Natural killer cell (primary cell): ENCODE measurements around the gene DHX57. TPM values are rescaled to one million over a fixed set of nuclear protein-coding genes. Genes with fewer than 3 reads are reported as not detected.

ENCODE experiments used
- ATAC-seq, 3 donors: fragments of 150-1000 bp in 2 of 3; fragments of 200-7000 bp in 1 of 3; cut with Tn5 transposase; 1 replicate in 1 of 3; 2 replicates in 2 of 3; pipeline ENCODE4 v1.10.0; 2021; ENCODE audit warnings: mild to moderate bottlenecking in 2 of 3, moderate library complexity in 2 of 3
- DNase-seq, 2 donors: peaks; one replicate each; pipeline versions ENCODE4 v3.0.0 to v3.0.0-alpha.2; 2013 to 2021; ENCODE audit warnings: mixed read lengths in 1 of 2
- H3K27ac ChIP-seq: one replicate; pipeline ENCODE4 v1.5.1; 2013; ENCODE audit warnings: mild to moderate bottlenecking, low read length
- H3K27me3 ChIP-seq: one replicate; pipeline ENCODE4 v1.6.1; 2013; ENCODE audit warnings: low read length; ENCODE audit not compliant: control insufficient read depth, insufficient read depth
- H3K36me3 ChIP-seq: one replicate; pipeline ENCODE4 v1.6.1; 2013; ENCODE audit warnings: low read length; ENCODE audit not compliant: control insufficient read depth, insufficient read depth
- H3K4me1 ChIP-seq: one replicate; pipeline ENCODE4 v1.6.1; 2013; ENCODE audit warnings: low read length; ENCODE audit not compliant: control insufficient read depth, insufficient read depth
- H3K4me3 ChIP-seq: one replicate; pipeline ENCODE4 v1.5.1; 2013; ENCODE audit warnings: low read length
- H3K9me3 ChIP-seq: one replicate; pipeline ENCODE4 v1.6.1; 2013; ENCODE audit warnings: low read length; ENCODE audit not compliant: control insufficient read depth, insufficient read depth
- H3K27ac Mint-ChIP-seq, 2 donors: one replicate each; pipeline ENCODE4 v1.8.0; 2022; ENCODE audit warnings: mild to moderate bottlenecking in 2 of 2, mixed read lengths in 2 of 2, moderate library complexity in 1 of 2
- H3K27me3 Mint-ChIP-seq, 2 donors: one replicate each; pipeline ENCODE4 v1.8.0; 2022; ENCODE audit warnings: low read depth in 2 of 2, mixed read lengths in 2 of 2
- H3K36me3 Mint-ChIP-seq: one replicate; pipeline ENCODE4 v1.8.0; 2022; ENCODE audit warnings: mixed read lengths
- H3K4me1 Mint-ChIP-seq, 2 donors: one replicate each; pipeline ENCODE4 v1.8.0; 2022; ENCODE audit warnings: mixed read lengths in 2 of 2
- H3K4me3 Mint-ChIP-seq: one replicate; pipeline ENCODE4 v1.8.0; 2022; ENCODE audit warnings: mild to moderate bottlenecking, moderate library complexity, mixed read lengths
- H3K9me3 Mint-ChIP-seq, 2 donors: one replicate each; pipeline ENCODE4 v1.8.0; 2022; ENCODE audit warnings: mixed read lengths in 2 of 2
- WGBS: methylation state at CpG from one replicate; pipeline ENCODE4 v1.1.7; 2013; ENCODE audit warnings: missing lambda C conversion rate; ENCODE audit not compliant: insufficient coverage; 5-methylcytosine and 5-hydroxymethylcytosine counted together
- intact Hi-C: fragments of 100-400 bp; cut with micrococcal nuclease; formaldehyde crosslinking; loops from one replicate; pipeline ENCODE4 v1.14.2; 2022
- total RNA-seq, 4 donors: library from RNA; stranded (reverse); fragments of 120-200 nt in 1 of 4; gene quantifications; one replicate each; pipeline versions ENCODE4 v1.2.3 to v1.2.4, GENCODE V29; 2013 to 2022
- TF ChIP-seq, protein P1 (sequence below): fragments of 200-600 bp; IDR thresholded peaks from one replicate; pipeline ENCODE4 v1.8.0; 2022; ENCODE audit warnings: antibody characterized with exemption

DHX57 gene
- total RNA-seq, 3 donors from 2014 or later (not counting 1 experiment from before 2014, with no cell fraction given), result 12.8 to 21.9 (median 18.5) TPM

DNA sequence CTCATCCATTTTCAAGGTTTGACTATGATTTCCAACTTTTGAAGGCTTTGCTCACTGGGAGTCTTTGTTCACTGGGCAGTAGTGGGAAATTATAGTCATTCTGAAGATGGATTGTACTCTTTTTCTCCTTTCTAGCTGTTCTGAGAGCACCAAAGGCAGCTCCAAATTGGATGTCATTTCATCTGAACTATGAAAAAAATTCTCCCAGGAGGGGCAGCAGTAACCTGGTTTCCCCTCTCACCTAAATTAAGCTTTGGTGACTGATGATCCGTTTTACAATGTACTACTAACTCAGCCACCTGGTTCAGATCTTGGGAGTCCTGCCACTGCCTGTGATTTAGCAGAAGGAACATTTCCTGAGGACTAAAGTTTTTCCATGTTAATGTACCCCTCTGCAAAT is 31.5 kb upstream of the DHX57 start:
- no peaks in the 10 kb centered on the region for H3K9me3 ChIP-seq
- no peaks in the 10 kb centered on the region for H3K4me1 Mint-ChIP-seq
- no peaks in the 10 kb centered on the region for H3K36me3 Mint-ChIP-seq
- no peaks in the 10 kb centered on the region for H3K36me3 ChIP-seq
- H3K4me3 ChIP-seq, result no peak overlapping the region
- no peak overlapping the region for H3K27ac ChIP-seq
- no peak overlapping the region for H3K4me3 Mint-ChIP-seq
- no peaks in the 10 kb centered on the region for H3K9me3 Mint-ChIP-seq
- 75% methylated on average over 1 of the region's 1 CpG for WGBS
- no peak overlapping the region for H3K27ac Mint-ChIP-seq
- ATAC-seq, result no peak
- no peak for DNase-seq
- TF ChIP-seq, protein P1, sequence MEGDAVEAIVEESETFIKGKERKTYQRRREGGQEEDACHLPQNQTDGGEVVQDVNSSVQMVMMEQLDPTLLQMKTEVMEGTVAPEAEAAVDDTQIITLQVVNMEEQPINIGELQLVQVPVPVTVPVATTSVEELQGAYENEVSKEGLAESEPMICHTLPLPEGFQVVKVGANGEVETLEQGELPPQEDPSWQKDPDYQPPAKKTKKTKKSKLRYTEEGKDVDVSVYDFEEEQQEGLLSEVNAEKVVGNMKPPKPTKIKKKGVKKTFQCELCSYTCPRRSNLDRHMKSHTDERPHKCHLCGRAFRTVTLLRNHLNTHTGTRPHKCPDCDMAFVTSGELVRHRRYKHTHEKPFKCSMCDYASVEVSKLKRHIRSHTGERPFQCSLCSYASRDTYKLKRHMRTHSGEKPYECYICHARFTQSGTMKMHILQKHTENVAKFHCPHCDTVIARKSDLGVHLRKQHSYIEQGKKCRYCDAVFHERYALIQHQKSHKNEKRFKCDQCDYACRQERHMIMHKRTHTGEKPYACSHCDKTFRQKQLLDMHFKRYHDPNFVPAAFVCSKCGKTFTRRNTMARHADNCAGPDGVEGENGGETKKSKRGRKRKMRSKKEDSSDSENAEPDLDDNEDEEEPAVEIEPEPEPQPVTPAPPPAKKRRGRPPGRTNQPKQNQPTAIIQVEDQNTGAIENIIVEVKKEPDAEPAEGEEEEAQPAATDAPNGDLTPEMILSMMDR, result no peak
- H3K27me3 ChIP-seq, result no peaks in the 10 kb centered on the region
- H3K4me1 ChIP-seq, result no peaks in the 10 kb centered on the region
- intact Hi-C loops, result no loop called here
- H3K27me3 Mint-ChIP-seq, result no peaks in the 10 kb centered on the region

DNA sequence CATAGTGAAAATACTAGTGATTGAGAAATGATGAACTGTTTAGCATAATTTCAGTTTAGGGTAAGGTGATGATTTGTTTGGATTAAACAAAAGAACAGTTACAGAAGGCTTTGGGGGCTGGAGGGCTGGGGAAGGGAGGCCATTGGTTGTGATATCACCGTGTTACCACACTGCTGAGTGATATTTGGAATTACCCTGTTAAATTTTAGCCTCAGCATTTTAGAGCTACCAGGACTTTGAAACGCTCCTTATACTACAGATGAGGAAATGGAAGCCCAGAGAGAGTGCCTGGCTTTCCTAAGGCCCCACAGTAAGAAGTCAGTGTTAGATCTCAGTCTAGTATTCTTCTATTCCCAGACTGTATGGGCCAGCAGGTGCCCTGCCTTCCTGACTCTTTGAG is 29.5 kb upstream of the DHX57 start:
- no peaks in the 10 kb centered on the region for H3K36me3 ChIP-seq
- H3K4me1 Mint-ChIP-seq, result no peaks in the 10 kb centered on the region
- H3K27ac ChIP-seq, result no peak overlapping the region
- TF ChIP-seq, protein P1, result no peak
- H3K27me3 Mint-ChIP-seq, result no peaks in the 10 kb centered on the region
- no peak overlapping the region for H3K27ac Mint-ChIP-seq
- H3K27me3 ChIP-seq, result no peaks in the 10 kb centered on the region
- H3K36me3 Mint-ChIP-seq, result no peaks in the 10 kb centered on the region
- H3K4me3 ChIP-seq, result no peak overlapping the region
- 80% methylated on average over 2 of the region's 2 CpGs for WGBS
- no peaks in the 10 kb centered on the region for H3K4me1 ChIP-seq
- ATAC-seq (no peak), DNase-seq (no peak)
- no peaks in the 10 kb centered on the region for H3K9me3 Mint-ChIP-seq
- H3K9me3 ChIP-seq, result no peaks in the 10 kb centered on the region
- intact Hi-C loops, result no loop called here
- no peak overlapping the region for H3K4me3 Mint-ChIP-seq

DNA sequence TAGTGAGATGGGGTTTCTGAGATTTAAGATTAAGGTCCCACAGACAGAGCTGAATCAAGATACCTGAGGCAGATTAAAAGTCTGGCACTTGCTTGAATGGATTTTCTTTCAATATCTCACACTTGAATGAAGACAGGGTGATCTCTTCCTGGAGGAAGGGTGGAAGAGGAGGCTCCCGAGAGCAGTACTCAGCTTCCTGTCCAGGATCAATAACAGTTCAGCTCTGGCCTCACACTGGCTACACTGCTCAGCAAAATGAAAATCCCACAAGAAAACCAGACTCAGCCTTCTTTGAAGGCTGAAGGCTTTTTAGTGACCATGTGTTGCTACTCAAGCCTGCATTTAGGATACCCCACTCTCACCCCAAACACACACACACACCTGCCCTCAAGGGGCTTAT is 25.0 kb upstream of the DHX57 start:
- Histone ChIP-seq H3K9me3 (no peaks in the 10 kb centered on the region), H3K27me3 (no peaks in the 10 kb centered on the region), H3K27ac (no peak overlapping the region), H3K36me3 (no peaks in the 10 kb centered on the region), H3K4me3 (no peak overlapping the region), H3K4me1 (no peaks in the 10 kb centered on the region)
- no peak for ATAC-seq
- no peaks in the 10 kb centered on the region for H3K4me1 Mint-ChIP-seq
- no peak for DNase-seq
- H3K9me3 Mint-ChIP-seq, result no peaks in the 10 kb centered on the region
- 90% methylated on average over 1 of the region's 1 CpG for WGBS
- peaks cover 3 to 8% of the 10 kb centered on the region in 2 donors for H3K27me3 Mint-ChIP-seq
- TF ChIP-seq, protein P1, result no peak
- no peaks in the 10 kb centered on the region for H3K36me3 Mint-ChIP-seq
- H3K27ac Mint-ChIP-seq, result no peak overlapping the region
- intact Hi-C loops, result no loop called here
- no peak overlapping the region for H3K4me3 Mint-ChIP-seq

DNA sequence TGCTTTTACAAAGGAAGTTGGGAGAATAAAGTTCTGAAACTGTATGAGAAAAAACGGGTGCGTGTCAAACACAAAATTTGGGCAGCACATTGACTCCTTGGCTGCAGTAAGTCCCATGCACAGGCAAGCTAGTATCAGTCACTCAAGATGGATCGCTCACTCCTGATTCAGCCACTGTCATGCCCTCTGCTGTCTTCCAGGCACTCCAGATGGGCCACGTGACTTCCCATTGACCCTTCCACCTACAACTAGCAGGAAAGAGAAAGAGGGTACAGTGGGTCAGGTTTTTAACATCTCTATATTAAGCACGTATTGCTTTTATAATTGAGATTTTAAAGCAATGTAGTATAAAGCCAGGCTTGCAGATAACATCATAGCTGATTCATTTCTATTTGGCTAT is 22.5 kb upstream of the DHX57 start:
- Histone ChIP-seq H3K36me3 (no peaks in the 10 kb centered on the region), H3K27ac (no peak overlapping the region), H3K9me3 (no peaks in the 10 kb centered on the region), H3K27me3 (no peaks in the 10 kb centered on the region), H3K4me3 (no peak overlapping the region), H3K4me1 (no peaks in the 10 kb centered on the region)
- no peaks in the 10 kb centered on the region for H3K9me3 Mint-ChIP-seq
- DNase-seq (no peak), ATAC-seq (no peak)
- peaks cover 3 to 8% of the 10 kb centered on the region in 2 donors for H3K27me3 Mint-ChIP-seq
- TF ChIP-seq, protein P1, result no peak
- H3K4me1 Mint-ChIP-seq, result no peaks in the 10 kb centered on the region
- intact Hi-C loops, result no loop called here
- 91% methylated on average over 4 of the region's 5 CpGs for WGBS
- no peak overlapping the region for H3K4me3 Mint-ChIP-seq
- no peak overlapping the region for H3K27ac Mint-ChIP-seq
- H3K36me3 Mint-ChIP-seq, result no peaks in the 10 kb centered on the region
